ENCODE data around the gene DHX40.
"Not testable (repeated sequence)": the region's sequence is repeated elsewhere in the genome, so short reads cannot be mapped to it uniquely, and the experiment has no call there.

DHX40 gene

GRCh38 chr17:59533694-59534093, 31.7 kb upstream of the DHX40 start:
- FAIRE-seq = no peak
- no peak for DNase-seq (ENCODE audit: insufficient read length)
- TF ChIP-seq TAF1 (IDR thresholded peaks at IDR 0.05; ENCODE audit: borderline replicate concordance, low read depth, low read length) (no peak), POLR2A (IDR thresholded peaks at IDR 0.05; ENCODE audit: low read depth, low read length) (no peak), POLR2AphosphoS5 (IDR thresholded peaks at IDR 0.05; ENCODE audit: low read depth, low read length) (no peak)

DNA sequence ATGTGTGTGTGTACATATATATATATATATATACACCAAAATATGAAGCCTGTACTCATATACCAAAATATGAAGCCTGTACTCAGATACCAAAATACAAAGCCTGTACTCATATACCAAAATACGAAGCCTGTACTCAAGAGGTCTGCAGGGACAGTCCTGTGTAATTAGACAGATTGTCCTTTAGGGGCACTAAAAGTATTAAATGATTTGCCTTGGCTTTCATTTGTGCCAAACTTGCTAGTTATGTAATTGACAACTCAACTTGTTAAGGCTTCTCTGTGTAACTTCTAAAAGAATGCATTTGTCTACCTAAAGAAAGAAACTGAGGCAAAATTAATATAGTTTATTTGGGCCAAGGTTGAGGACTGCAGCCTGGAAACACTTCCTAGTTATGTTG, 30.8 kb upstream of the DHX40 start:
- FAIRE-seq (no peak), DNase-seq (ENCODE audit: insufficient read length) (no peak)
- no peak for TF ChIP-seq POLR2AphosphoS5 (IDR thresholded peaks at IDR 0.05; ENCODE audit: low read depth, low read length)
- TF ChIP-seq POLR2A (IDR thresholded peaks at IDR 0.05; ENCODE audit: low read depth, low read length) = no peak
- no peak for TF ChIP-seq TAF1 (IDR thresholded peaks at IDR 0.05; ENCODE audit: borderline replicate concordance, low read depth, low read length)

- DNase-seq (ENCODE audit: insufficient read length) (no peak), FAIRE-seq (no peak)
- TF ChIP-seq TAF1 (IDR thresholded peaks at IDR 0.05; ENCODE audit: borderline replicate concordance, low read depth, low read length) (no peak), POLR2A (IDR thresholded peaks at IDR 0.05; ENCODE audit: low read depth, low read length) (no peak), POLR2AphosphoS5 (IDR thresholded peaks at IDR 0.05; ENCODE audit: low read depth, low read length) (no peak)
These were observed 27.1 kb upstream of the DHX40 start for GRCh38 chr17:59538195-59538909.

DNA sequence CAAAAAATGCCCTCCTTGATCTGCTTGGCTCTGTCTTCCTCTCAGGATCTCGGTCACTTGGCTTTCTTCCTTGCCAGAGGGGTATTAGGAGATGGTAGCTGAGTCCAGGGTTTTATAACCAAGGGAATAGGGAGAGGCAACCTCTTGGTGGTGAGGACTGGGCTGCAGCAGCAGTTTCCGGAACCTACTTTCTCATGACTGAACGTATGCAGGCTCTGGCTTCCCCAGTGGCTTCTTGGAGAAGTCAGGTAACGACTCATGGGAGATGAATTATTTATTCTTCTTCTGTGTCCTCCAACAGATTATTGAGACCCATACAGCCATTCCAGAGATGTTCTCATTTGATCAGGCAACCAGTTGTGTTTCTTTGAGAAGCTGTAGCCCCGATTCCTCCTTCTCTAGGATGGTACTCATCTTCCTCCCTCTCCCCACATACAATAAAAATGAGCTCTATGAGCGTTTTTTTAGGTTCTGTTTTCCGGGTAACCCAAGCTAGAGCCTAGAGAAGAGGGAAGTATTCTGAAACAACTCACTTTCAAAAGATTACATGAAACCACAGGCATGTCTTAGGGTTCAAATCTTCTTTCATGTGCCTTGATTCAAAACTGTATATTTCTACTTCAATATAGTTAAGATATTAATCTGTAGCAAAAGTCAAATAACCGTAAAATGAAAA, 22.3 kb upstream of the DHX40 start:
- no peak for FAIRE-seq

DNA sequence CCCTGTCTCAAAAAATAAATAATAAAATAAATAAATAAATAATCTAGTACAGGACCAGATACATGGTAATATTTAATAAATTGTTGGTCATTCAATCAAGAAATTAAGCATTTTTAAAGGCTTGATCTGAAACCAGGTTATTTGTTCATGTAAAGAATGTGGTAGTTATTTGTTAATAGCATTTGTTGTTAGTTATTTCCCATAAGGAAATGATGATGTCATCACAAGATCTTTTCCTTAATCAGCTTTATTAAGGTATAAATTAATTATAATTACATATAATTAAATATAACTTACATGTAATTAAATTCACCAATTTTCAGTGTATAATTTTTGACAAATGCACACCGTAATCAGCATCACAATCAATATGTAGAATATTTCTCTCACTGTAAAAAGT, 19.5 kb upstream of the DHX40 start:
- DNase-seq (ENCODE audit: insufficient read length) (no peak), FAIRE-seq (no peak)
- TF ChIP-seq POLR2A (IDR thresholded peaks at IDR 0.05; ENCODE audit: low read depth, low read length) (no peak), POLR2AphosphoS5 (IDR thresholded peaks at IDR 0.05; ENCODE audit: low read depth, low read length) (no peak), TAF1 (IDR thresholded peaks at IDR 0.05; ENCODE audit: borderline replicate concordance, low read depth, low read length) (no peak)

More for the DNA sequence above, 22.3 kb upstream of the DHX40 start:
- TF ChIP-seq POLR2A (IDR thresholded peaks at IDR 0.05; ENCODE audit: low read depth, low read length) = no peak
- no peak for TF ChIP-seq TAF1 (IDR thresholded peaks at IDR 0.05; ENCODE audit: borderline replicate concordance, low read depth, low read length)
- no peak for TF ChIP-seq POLR2AphosphoS5 (IDR thresholded peaks at IDR 0.05; ENCODE audit: low read depth, low read length)
- DNase-seq (ENCODE audit: insufficient read length) = no peak

- no peak for FAIRE-seq
- TF ChIP-seq POLR2AphosphoS5 (IDR thresholded peaks at IDR 0.05; ENCODE audit: low read depth, low read length) (no peak), TAF1 (IDR thresholded peaks at IDR 0.05; ENCODE audit: borderline replicate concordance, low read depth, low read length) (no peak), POLR2A (IDR thresholded peaks at IDR 0.05; ENCODE audit: low read depth, low read length) (no peak)
These were observed 18.1 kb upstream of the DHX40 start for GRCh38 chr17:59547131-59547915.

DNA sequence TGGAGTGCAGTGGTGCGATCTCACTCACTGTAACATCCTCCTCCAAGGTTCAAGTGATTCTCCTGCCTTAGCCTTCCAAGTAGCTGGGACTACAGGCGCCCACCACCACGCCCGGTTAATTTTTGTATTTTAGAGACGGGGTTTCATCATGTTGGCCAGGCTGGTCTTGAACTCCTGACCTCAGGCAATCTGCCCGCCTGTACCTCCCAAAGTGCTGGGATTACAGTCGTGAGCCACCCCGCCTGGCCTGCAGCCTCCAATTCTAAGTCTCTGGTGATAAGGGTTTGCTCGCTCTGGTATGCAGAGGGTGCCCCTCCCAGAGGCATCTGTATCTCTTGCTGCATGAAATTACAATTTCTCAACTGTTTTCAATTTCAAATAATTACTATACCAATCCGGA, 16.4 kb upstream of the DHX40 start:
- FAIRE-seq; DNase-seq (ENCODE audit: insufficient read length): not testable (repeated sequence)

More at GRCh38 chr17:59547131-59547915, 18.1 kb upstream of the DHX40 start:
- DNase-seq (ENCODE audit: insufficient read length) = no peak

GRCh38 chr17:59550703-59551102, 14.7 kb upstream of the DHX40 start:
- DNase-seq (ENCODE audit: insufficient read length) (no peak), FAIRE-seq (no peak)
- TF ChIP-seq TAF1 (IDR thresholded peaks at IDR 0.05; ENCODE audit: borderline replicate concordance, low read depth, low read length) (no peak), POLR2A (IDR thresholded peaks at IDR 0.05; ENCODE audit: low read depth, low read length) (no peak), POLR2AphosphoS5 (IDR thresholded peaks at IDR 0.05; ENCODE audit: low read depth, low read length) (no peak)

GRCh38 chr17:59558039-59558438, 7.4 kb upstream of the DHX40 start:
- FAIRE-seq = no peak
- no peak for DNase-seq (ENCODE audit: insufficient read length)
- no peak for TF ChIP-seq POLR2A (IDR thresholded peaks at IDR 0.05; ENCODE audit: low read depth, low read length)
- no peak for TF ChIP-seq POLR2AphosphoS5 (IDR thresholded peaks at IDR 0.05; ENCODE audit: low read depth, low read length)
- TF ChIP-seq TAF1 (IDR thresholded peaks at IDR 0.05; ENCODE audit: borderline replicate concordance, low read depth, low read length) = no peak

- TF ChIP-seq POLR2AphosphoS5 (IDR thresholded peaks at IDR 0.05; ENCODE audit: low read depth, low read length) = no peak
- TF ChIP-seq POLR2A (IDR thresholded peaks at IDR 0.05; ENCODE audit: low read depth, low read length) = no peak
- no peak for TF ChIP-seq TAF1 (IDR thresholded peaks at IDR 0.05; ENCODE audit: borderline replicate concordance, low read depth, low read length)
- FAIRE-seq (no peak), DNase-seq (ENCODE audit: insufficient read length) (no peak)
These were observed 6.5 kb upstream of the DHX40 start for GRCh38 chr17:59558953-59559352.

DNA sequence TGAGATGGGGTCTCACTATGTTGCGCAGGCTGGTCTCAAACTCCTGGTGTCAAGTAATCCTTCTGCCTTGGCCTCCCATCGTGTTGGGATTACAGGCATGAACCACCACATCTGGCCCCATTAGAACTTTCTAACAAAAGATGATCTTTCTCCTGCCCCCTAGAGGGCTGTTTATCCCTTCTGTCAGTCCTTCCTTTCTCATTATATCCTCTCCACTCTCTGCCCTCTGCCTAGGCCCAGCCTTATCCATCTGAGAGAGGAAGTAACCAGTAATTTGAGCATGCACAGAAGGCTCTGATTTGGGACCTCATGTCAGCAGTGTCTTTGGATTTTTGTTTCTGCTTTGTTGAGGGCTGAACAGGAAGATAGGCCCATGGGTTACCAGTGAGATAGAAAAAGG, 4.4 kb upstream of the DHX40 start:
- FAIRE-seq = peak; percentile 5
- DNase-seq (ENCODE audit: insufficient read length) = peak; percentile 9
- TF ChIP-seq POLR2AphosphoS5 (IDR thresholded peaks at IDR 0.05; ENCODE audit: low read depth, low read length) (no peak), POLR2A (IDR thresholded peaks at IDR 0.05; ENCODE audit: low read depth, low read length) (no peak), TAF1 (IDR thresholded peaks at IDR 0.05; ENCODE audit: borderline replicate concordance, low read depth, low read length) (no peak)

Measured in GM12892 (cell line).